Stomach smooth muscle (tissue), 2 donors: ENCODE results near the gene UBL4A.
A peak's percentile ranks its signal among the peaks of the same experiment; 100 is the strongest.

Experiments
- H3K27ac ChIP-seq: one replicate; pipeline ENCODE4 v1.7.0; 2013; ENCODE audit warnings: mild to moderate bottlenecking, low read length, inconsistent platforms
- H3K27me3 ChIP-seq, 2 donors: one replicate each; pipeline ENCODE4 v1.7.0; 2013; ENCODE audit warnings: low read length in 2 of 2; ENCODE audit not compliant: insufficient read depth in 2 of 2, control insufficient read depth in 1 of 2
- H3K36me3 ChIP-seq, 2 donors: one replicate each; pipeline ENCODE4 v1.7.0; 2013; ENCODE audit warnings: low read length in 2 of 2; ENCODE audit not compliant: control insufficient read depth in 2 of 2, insufficient read depth in 2 of 2
- H3K4me1 ChIP-seq: one replicate; pipeline ENCODE4 v1.7.0; 2013; ENCODE audit warnings: low read length; ENCODE audit not compliant: control insufficient read depth, insufficient read depth
- H3K4me3 ChIP-seq, 2 donors: one replicate each; pipeline ENCODE4 v1.7.0; 2013; ENCODE audit warnings: low read length in 2 of 2
- H3K9ac ChIP-seq, 2 donors: one replicate each; pipeline ENCODE4 v1.7.0; 2013; ENCODE audit warnings: low read length in 2 of 2, mild to moderate bottlenecking in 1 of 2
- H3K9me3 ChIP-seq, 2 donors: one replicate each; pipeline ENCODE4 v1.7.0; 2013; ENCODE audit warnings: low read length in 2 of 2; ENCODE audit not compliant: control insufficient read depth in 2 of 2
- donor health status: healthy.
- donor health status: Pancreatic carcinoma.

Gene UBL4A

GRCh38 chrX:154481911-154482601 is 4.4 kb downstream of the UBL4A start:
- Histone ChIP-seq H3K9ac (no peak overlapping the region), H3K36me3 (peaks cover 2 to 3% of the 10 kb centered on the region in 2 donors), H3K9me3 (no peaks in the 10 kb centered on the region), H3K4me1 (peaks cover 32% of the 10 kb centered on the region), H3K4me3 (no peak overlapping the region), H3K27me3 (peaks cover 0 to 2% of the 10 kb centered on the region in 2 donors), H3K27ac (no peak overlapping the region)

DNA sequence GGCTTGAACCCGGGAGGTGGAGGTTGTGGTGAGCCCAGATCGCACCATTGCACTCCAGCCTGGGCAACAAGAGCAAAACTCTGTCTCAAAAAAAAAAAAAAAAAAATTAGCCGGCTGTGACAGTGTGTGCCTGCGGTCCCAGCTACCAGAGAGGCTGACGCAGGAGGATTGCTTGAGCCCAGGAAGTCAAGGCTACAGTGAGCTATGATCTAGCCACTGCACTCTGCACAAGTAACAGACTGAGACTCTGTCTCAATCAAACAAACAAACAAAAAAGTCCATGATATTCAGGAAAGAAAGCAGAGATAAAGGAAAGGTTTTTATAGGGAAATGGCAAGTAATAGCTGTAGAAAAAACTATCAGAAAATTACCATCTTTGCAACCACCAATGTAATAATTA is 5.2 kb downstream of the UBL4A start:
- H3K4me1 ChIP-seq, result peaks cover 30% of the 10 kb centered on the region
- H3K27me3 ChIP-seq, result peaks cover 0 to 3% of the 10 kb centered on the region in 2 donors
- H3K27ac ChIP-seq, result no peak overlapping the region
- H3K9me3 ChIP-seq, result no peaks in the 10 kb centered on the region
- no peak overlapping the region for H3K4me3 ChIP-seq
- H3K36me3 ChIP-seq, result peaks cover 2 to 3% of the 10 kb centered on the region in 2 donors
- no peak overlapping the region for H3K9ac ChIP-seq

GRCh38 chrX:154478728-154479622 is 7.4 kb downstream of the UBL4A start, which contains the start of gene LAGE3:
LAGE3 (minus strand) TSS chrX:154479281; CDS start chrX:154478915, 366 bp downstream.
- H3K36me3 ChIP-seq, result peaks cover 0 to 3% of the 10 kb centered on the region in 2 donors
- H3K9me3 ChIP-seq, result no peaks in the 10 kb centered on the region
- H3K4me3 ChIP-seq, result peak within 1 kb of the TSS; percentile 57 to 72
- peak within 1 kb of the TSS; percentile 51 to 57 for H3K9ac ChIP-seq
- H3K27me3 ChIP-seq, result peaks cover 0 to 2% of the 10 kb centered on the region in 2 donors
- peak within 1 kb of the TSS; percentile 53 for H3K27ac ChIP-seq
- H3K4me1 ChIP-seq, result peaks cover 13% of the 10 kb centered on the region

DNA sequence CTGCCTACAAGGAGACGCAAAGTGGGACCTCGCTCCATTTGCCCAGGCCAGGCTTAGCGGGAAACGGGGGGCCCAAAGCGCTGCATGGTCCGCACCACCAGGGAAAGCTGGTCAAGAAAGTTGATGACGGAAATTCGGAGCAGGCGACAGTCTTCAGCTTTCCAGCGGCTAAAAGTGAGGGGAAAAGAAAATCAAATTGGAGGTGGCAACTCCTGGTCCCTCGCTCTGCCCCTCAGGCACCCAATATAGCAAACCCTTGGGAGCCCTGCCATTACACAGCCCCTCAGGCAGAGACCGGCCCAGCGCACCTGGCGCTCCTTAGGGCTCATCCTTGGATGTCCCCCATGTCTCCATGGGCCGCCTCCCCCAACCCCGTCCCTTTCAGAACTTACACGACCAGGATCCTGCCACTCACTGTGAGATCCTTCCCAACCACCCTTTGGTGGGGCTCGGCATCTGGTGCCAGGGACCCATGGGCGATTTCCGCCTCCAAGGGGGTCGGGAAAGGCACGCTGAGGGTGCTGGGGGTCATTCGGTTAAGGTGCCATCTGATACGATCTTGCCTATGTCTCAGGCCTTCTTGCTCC is 8.4 kb downstream of the UBL4A start:
- Histone ChIP-seq H3K4me3 (peak overlapping the region; percentile 57 to 72), H3K27me3 (peaks cover 0 to 2% of the 10 kb centered on the region in 2 donors), H3K27ac (peak overlapping the region; percentile 53), H3K4me1 (peaks cover 13% of the 10 kb centered on the region), H3K9ac (peak overlapping the region; percentile 47 to 55), H3K36me3 (peaks cover 0 to 2% of the 10 kb centered on the region in 2 donors), H3K9me3 (no peaks in the 10 kb centered on the region)

GRCh38 chrX:154476821-154477220 is 9.6 kb downstream of the UBL4A start:
- Histone ChIP-seq H3K36me3 (peaks cover 0 to 2% of the 10 kb centered on the region in 2 donors), H3K27ac (no peak overlapping the region), H3K4me3 (no peak overlapping the region), H3K9me3 (no peaks in the 10 kb centered on the region), H3K4me1 (peaks cover 13% of the 10 kb centered on the region), H3K27me3 (peaks cover 0 to 2% of the 10 kb centered on the region in 2 donors), H3K9ac (no peak overlapping the region)

GRCh38 chrX:154473683-154474082 is 12.7 kb downstream of the UBL4A start:
- Histone ChIP-seq H3K36me3 (peaks cover 0 to 11% of the 10 kb centered on the region in 2 donors), H3K9ac (no peak overlapping the region), H3K27me3 (peaks cover 0 to 4% of the 10 kb centered on the region in 2 donors), H3K4me3 (no peak overlapping the region), H3K4me1 (peaks cover 7% of the 10 kb centered on the region), H3K9me3 (no peaks in the 10 kb centered on the region), H3K27ac (no peak overlapping the region)

GRCh38 chrX:154472685-154473632 is 13.5 kb downstream of the UBL4A start:
- peaks cover 2% of the 10 kb centered on the region for H3K4me1 ChIP-seq
- H3K27ac ChIP-seq, result no peak overlapping the region
- H3K4me3 ChIP-seq, result no peak overlapping the region
- no peak overlapping the region for H3K9ac ChIP-seq
- peaks cover 0 to 4% of the 10 kb centered on the region in 2 donors for H3K27me3 ChIP-seq
- H3K9me3 ChIP-seq, result no peaks in the 10 kb centered on the region
- H3K36me3 ChIP-seq, result peaks cover 0 to 11% of the 10 kb centered on the region in 2 donors

- Histone ChIP-seq H3K9ac (no peak overlapping the region), H3K9me3 (no peaks in the 10 kb centered on the region), H3K27ac (no peak overlapping the region), H3K27me3 (peaks cover 0 to 4% of the 10 kb centered on the region in 2 donors), H3K4me3 (no peak overlapping the region), H3K36me3 (peaks cover 0 to 11% of the 10 kb centered on the region in 2 donors), H3K4me1 (no peaks in the 10 kb centered on the region)
Observed at GRCh38 chrX:154471839-154472684, 14.4 kb downstream of the UBL4A start.

GRCh38 chrX:154470914-154471568 is 15.4 kb downstream of the UBL4A start:
- Histone ChIP-seq H3K9me3 (no peaks in the 10 kb centered on the region), H3K27ac (no peak overlapping the region), H3K4me1 (no peaks in the 10 kb centered on the region), H3K9ac (no peak overlapping the region), H3K36me3 (peaks cover 0 to 11% of the 10 kb centered on the region in 2 donors), H3K27me3 (peaks cover 0 to 2% of the 10 kb centered on the region in 2 donors), H3K4me3 (no peak overlapping the region)
